Measurements from ENCODE around the gene GAS2L1.

DNA sequence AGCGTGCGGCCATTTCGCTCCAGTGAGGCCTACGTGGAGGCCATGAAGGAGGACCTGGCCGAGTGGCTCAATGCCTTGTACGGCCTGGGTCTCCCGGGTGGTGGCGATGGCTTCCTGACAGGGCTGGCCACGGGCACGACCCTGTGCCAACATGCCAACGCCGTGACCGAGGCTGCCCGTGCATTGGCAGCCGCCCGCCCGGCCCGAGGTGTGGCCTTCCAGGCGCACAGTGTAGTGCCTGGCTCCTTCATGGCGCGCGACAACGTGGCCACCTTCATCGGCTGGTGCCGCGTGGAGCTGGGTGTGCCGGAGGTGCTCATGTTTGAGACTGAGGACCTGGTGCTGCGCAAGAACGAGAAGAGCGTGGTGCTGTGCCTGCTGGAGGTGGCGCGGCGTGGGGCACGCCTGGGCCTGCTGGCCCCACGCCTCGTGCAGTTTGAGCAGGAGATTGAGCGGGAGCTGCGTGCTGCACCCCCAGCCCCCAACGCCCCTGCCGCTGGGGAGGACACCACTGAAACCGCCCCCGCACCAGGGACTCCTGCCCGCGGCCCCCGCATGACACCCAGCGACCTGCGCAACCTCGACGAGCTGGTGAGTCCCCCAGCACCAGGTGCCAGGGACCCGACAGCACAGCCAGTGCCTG, 1.8 kb downstream of the GAS2L1 start:
- no peak for TF ChIP-seq CTCF (IDR thresholded peaks at IDR 0.05 in 2 of 3, conservative IDR thresholded peaks at IDR 0.05 in 1 of 3; ENCODE audit: borderline replicate concordance in 1 of 3, insufficient read depth in 1 of 3, low read depth in 2 of 3, low read length in 2 of 3)
- TF ChIP-seq, protein P1, sequence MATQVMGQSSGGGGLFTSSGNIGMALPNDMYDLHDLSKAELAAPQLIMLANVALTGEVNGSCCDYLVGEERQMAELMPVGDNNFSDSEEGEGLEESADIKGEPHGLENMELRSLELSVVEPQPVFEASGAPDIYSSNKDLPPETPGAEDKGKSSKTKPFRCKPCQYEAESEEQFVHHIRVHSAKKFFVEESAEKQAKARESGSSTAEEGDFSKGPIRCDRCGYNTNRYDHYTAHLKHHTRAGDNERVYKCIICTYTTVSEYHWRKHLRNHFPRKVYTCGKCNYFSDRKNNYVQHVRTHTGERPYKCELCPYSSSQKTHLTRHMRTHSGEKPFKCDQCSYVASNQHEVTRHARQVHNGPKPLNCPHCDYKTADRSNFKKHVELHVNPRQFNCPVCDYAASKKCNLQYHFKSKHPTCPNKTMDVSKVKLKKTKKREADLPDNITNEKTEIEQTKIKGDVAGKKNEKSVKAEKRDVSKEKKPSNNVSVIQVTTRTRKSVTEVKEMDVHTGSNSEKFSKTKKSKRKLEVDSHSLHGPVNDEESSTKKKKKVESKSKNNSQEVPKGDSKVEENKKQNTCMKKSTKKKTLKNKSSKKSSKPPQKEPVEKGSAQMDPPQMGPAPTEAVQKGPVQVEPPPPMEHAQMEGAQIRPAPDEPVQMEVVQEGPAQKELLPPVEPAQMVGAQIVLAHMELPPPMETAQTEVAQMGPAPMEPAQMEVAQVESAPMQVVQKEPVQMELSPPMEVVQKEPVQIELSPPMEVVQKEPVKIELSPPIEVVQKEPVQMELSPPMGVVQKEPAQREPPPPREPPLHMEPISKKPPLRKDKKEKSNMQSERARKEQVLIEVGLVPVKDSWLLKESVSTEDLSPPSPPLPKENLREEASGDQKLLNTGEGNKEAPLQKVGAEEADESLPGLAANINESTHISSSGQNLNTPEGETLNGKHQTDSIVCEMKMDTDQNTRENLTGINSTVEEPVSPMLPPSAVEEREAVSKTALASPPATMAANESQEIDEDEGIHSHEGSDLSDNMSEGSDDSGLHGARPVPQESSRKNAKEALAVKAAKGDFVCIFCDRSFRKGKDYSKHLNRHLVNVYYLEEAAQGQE (IDR thresholded peaks at IDR 0.05; ENCODE audit: low read depth), result no peak
- TF ChIP-seq POLR2AphosphoS5 (IDR thresholded peaks at IDR 0.05; ENCODE audit: low read depth, low read length), result no peak
- no peak for TF ChIP-seq EZH2 (IDR thresholded peaks at IDR 0.05)
- no peak for TF ChIP-seq JUND (IDR thresholded peaks at IDR 0.05)
- no peak for TF ChIP-seq MAX (IDR thresholded peaks at IDR 0.05)
- TF ChIP-seq ZNF274 (IDR thresholded peaks at IDR 0.05; ENCODE audit: low read depth, low read length), result no peak
- no peak for TF ChIP-seq POLR2A (IDR thresholded peaks at IDR 0.05; ENCODE audit: borderline replicate concordance, extremely low read depth, insufficient read depth, insufficient read length)
